HG03439 (cell line): ENCODE measurements around the gene SPCS2.
"Not testable (repeated sequence)": the region's sequence is repeated elsewhere in the genome, so short reads cannot be mapped to it uniquely, and the experiment has no call there.

Experiments used
- ATAC-seq: cut with Tn5 transposase; IDR thresholded peaks from one replicate; pipeline ENCODE4 v1.9.1; 2021; ENCODE audit warnings: mild to moderate bottlenecking, moderate library complexity; ENCODE audit not compliant: unreplicated experiment

The SPCS2 gene

DNA sequence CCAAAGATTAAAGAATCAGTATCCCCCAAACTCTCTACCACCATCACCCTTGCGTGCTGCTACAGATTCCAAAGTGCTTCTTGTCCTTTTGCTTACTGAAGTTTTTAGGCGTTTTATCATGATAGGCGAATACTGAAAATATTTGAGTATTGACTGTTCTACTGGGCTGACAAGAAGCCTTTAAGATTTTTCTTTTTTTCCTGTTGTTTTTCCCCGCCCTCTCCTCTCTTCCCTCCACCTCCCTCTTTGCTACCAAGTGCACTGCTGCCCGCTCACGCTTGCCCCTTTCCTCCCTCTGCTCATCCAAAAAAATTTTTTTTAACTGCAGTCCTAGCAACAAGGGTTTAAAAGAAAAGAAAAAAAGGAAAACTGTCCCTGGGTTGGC lies 679 bp downstream of the SPCS2 start:
- ATAC-seq, result no peak

- ATAC-seq, result no peak
Measured at GRCh38 chr11:74950374-74950969, 1.4 kb downstream of the SPCS2 start.

GRCh38 chr11:74951226-74951625 lies 2.2 kb downstream of the SPCS2 start:
- ATAC-seq, result no peak

- ATAC-seq, result no peak
Measured at GRCh38 chr11:74952752-74953151, 3.7 kb downstream of the SPCS2 start.

DNA sequence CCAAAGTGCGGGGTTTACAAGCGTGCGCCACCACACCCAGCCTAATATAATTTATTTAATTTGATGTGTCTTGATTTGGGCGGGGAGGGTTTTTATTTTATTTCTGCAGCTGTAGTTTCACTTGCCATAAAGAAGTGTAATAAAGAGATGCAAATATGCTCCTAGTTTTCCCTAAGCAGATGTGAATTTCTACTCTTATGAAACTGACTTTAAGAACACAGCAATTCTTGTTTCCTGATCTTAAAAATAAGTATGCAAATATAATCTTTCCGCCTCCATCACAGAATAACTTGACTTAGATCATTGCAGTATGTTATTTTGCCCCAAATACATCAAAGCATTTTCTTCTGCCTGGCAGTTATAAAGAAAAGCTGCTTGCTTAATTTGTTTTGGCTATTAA lies 4.4 kb downstream of the SPCS2 start:
- ATAC-seq, result no peak

DNA sequence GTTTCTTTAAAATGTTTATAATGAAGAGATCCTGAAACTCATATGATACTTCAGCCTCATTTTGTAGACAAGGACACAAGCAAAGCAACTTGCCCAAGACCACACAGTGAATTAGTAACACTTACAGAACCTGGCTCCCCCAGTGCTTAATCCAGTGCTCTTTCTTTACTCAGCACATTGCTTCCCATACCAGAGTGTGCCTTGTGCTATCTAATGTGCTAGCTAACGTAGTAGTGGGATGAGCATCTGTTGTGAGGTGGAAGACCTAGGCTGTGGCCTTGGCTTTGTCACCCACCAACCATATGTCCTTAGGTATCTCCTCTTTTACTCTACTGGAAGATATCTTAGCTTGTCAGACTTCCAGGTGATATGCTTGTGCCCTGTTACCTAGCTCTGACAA lies 5.1 kb downstream of the SPCS2 start:
- ATAC-seq, result no peak

GRCh38 chr11:74956397-74957015 lies 7.4 kb downstream of the SPCS2 start:
- ATAC-seq, result no peak

- ATAC-seq, result no peak
Measured at GRCh38 chr11:74957937-74958629, 9.0 kb downstream of the SPCS2 start.

- not testable (repeated sequence) for ATAC-seq
Measured at GRCh38 chr11:74960128-74960527, 11.1 kb downstream of the SPCS2 start.

DNA sequence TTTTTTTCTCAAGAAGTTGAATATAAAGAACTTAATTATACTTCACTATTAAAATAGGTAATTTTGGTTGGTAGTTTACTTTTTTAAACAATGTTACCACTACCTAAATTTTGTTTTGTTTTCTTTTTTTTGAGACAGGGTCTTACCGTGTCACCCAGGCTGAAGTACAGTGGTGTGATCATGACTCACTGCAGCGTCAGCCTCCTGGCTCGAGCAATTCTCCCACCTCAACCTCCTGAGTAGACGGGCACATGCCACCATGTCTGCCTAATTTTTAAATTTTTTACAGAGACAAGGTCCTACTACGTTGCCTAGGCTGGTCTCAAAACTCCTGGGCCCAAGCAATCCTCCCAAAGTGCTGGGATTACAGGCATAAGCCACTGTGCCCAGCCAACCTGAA lies 17.6 kb downstream of the SPCS2 start:
- ATAC-seq, result no peak

- no peak for ATAC-seq
Measured at GRCh38 chr11:74970852-74971395, 21.9 kb downstream of the SPCS2 start.

DNA sequence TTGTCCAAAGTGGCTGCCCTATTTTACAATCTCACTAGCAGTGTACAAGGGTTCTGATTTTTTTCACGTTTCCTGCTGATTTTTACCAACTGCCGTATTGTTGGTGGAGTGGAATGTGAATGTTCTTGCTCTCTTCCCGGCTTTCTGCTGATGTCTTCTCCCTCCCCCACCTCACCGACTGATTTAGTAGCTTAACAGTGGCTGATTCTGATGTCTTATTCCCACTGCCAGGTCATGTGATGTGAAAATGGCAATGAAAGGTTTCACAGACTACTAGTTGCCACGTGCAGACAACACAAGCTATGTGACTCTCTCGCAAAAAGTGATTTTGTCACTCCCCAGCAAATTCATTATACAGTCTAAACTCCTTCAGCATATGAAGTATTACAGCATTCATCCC lies 22.4 kb downstream of the SPCS2 start:
- ATAC-seq, result no peak

DNA sequence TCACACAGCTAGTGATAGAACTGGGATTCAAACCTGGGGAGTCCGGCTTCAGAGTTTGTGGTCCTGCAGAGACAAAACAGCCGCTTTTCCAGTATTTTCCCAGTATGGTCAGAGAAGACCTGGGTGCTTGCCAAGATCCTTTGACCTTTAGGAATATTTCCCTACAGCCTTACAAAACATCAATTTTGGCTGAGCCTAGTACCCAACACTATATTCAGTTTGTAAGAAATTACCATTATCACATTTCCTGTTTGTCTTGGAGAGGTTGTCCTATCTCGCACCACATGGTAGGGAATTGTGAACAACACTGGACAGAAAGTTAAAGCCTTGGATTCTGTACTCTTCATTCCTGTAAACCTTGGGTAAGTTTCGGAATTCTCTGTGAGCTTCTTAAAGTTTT lies 29.0 kb downstream of the SPCS2 start:
- ATAC-seq, result no peak

DNA sequence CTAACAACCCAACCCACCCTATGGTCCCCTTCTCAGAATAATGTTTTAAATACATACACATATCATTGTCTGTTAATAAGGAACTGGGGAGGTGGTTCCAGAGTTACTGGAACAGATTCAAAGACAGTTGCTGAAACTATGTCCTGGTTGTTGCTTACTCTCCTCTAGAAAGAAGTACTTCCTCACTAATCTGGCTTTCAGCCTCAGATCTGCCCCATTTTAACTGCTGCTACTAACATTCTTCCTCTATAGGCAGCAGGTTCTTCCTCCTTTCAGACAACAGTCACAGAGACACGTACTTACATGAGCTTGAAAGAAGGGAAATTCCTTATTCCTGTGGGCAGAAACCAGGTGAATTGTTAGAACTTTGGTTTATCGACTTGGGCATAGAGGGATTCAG lies 31.6 kb downstream of the SPCS2 start:
- ATAC-seq, result no peak

DNA sequence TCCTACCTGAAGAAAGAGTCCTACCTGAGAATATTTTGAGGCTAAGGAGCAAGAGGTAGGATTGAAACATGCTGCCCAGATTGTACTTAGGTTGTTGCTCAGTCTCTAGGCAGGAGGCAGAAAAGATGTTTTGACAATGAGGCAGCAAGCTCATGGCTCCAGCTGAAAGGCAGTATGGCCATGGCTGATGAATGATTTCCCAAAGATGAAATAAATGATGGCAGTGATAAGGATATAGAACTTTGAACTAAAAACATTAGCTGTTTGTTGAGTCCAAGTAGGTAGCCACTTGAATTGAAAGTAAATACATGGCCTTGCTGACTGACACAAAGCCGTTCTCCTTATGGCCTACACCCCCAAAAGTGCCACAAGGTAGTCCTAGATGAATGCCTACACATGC lies 32.8 kb downstream of the SPCS2 start:
- no peak for ATAC-seq

GRCh38 chr11:74984070-74984469 lies 35.0 kb downstream of the SPCS2 start:
- no peak for ATAC-seq

DNA sequence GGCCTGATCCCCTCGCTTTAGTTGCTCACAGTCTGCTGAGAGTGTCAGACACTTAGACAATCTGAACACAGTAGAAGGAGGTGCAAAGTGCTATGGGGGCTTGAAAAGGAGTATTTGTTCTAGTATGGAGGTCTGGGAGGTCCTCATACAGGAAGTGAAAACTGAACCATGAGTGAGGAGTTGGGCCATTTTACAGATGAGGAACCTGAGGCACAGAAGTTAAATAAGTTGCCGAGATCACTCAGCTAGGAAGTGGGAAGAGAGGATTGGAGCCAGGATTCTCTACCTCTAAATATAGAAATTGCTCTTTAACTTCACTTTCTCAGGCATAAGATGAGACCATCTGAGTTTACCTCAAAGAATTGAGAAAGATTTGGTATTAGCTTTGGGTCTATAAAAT lies 35.7 kb downstream of the SPCS2 start:
- ATAC-seq, result no peak

GRCh38 chr11:74988541-74989259 lies 39.6 kb downstream of the SPCS2 start, which contains the start of gene NEU3:
TSS of gene NEU3 (plus strand) at chr11:74988933. CDS start at chr11:74989061, 128 bp downstream.
- ATAC-seq, result peak; percentile 87

- ATAC-seq, result peak; percentile 8
Measured at GRCh38 chr11:74989260-74989638, 40.2 kb downstream of the SPCS2 start.

GRCh38 chr11:74990150-74990549 lies 41.1 kb downstream of the SPCS2 start:
- not testable (repeated sequence) for ATAC-seq

DNA sequence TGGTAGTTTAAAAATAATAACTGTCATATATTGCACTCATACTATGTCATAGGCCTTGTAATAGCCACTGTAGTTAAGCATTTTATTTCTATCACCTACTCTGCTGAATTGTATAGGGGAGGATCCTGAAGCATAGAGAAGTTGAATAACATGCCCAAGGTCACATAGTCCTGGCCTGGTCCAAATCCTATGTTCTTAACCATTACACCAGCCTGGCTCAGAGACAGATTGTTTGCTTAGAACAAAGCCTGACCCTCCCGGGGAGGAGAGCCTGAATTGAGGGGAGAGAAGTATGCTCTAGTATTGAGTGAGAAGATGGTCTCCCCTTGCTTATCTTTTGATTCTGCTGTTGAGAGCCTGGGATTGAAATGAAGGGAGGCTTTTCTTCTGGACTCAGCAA lies 41.9 kb downstream of the SPCS2 start:
- ATAC-seq, result no peak
